ENCODE results near the gene LIMS1.
A peak's percentile ranks its signal among the peaks of the same experiment; 100 is the strongest.
"Not testable (repeated sequence)": the region's sequence is repeated elsewhere in the genome, so short reads cannot be mapped to it uniquely, and the experiment has no call there.

LIMS1 gene

DNA sequence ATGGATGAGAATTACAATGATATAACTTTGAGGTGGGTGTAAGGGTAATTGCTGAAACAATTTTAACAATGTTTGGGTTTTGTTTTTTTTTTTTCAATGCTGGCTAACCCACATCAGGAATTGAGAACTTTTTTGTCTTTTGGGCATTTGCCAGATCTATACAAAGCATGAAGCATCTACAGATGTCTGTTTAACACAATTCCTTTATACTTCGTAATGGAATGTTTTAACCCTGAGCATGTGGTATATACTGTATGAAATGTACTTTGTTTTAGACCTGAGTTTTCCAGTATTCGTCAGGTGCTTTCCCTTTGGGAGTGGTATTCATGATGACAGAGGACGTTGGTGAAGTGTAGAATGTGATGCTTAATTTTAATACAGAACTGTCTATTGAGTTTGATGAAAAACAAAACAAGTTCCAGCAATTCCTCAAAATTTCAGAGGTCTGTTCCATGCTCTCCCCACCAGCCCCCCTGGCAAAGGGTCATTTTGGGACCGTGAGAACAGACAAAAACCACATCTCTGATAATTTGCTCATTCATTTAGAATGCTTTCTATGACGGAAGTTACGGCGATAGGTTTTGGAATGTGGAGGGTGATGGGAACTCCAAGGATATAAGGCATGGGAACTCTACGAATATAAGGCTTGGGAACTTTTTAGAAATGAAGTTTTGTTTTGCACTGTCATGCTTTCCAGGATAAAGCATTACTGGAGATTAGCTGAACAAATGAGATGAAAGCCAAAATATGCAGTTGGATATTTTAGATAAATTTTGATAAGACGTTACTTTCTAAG is 14.1 kb downstream of the LIMS1 start:
- FAIRE-seq = no peak
- DNase-seq (ENCODE audit: low spot score) = no peak

DNA sequence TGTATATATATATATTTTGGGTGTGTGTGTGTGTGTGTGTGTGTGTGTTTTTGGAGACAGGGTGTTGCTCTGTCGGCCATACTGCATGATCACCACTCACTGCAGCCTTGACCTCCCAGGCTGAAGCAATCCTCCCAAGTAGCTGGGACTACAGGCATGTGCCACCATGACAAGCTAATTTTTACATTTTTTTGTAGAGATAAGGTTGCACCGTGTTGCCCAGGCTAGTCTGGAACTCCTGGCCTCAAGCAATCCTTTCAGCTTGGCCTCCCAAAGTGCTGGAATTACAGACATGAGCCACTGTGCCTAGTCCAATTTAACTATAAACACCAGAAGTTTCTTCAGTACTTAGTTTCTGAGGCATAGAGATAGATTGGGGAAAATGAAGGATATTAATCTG is 18.3 kb downstream of the LIMS1 start:
- no peak for DNase-seq (ENCODE audit: low spot score)
- FAIRE-seq = no peak

DNA sequence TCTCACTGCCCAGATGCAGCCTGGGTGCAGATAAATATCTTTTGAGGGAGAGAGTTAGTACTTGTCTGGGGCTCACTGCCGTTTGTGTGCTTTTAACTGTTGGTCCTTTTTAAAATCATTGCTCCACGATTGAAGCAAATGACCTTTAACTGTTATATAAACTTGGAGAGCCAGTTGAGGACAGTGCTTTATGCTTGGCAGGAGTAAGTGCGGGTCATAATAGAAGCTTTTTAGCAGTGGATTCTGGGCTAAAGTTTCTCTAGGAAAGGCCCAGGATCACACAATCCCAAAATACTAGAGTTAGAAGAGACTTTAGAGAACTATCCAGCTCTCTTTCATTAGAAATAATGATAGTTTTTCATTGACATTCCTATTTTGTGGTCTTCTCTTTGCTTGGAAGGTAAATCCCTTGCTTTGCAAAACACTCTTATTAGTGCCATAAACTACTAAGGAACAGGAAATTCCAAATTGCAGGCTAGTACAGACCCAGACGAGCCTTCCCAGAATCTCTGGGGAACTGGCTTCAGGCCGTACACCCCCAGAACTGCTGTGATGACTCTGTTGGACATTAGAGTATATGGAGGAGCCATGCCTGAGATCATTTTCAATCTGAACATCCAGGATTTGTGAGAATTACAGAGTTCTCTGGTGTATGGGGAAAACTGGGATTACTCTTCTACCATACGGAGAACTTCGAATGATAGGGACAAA is 19.1 kb downstream of the LIMS1 start:
- DNase-seq (ENCODE audit: low spot score) = no peak
- no peak for FAIRE-seq

DNA sequence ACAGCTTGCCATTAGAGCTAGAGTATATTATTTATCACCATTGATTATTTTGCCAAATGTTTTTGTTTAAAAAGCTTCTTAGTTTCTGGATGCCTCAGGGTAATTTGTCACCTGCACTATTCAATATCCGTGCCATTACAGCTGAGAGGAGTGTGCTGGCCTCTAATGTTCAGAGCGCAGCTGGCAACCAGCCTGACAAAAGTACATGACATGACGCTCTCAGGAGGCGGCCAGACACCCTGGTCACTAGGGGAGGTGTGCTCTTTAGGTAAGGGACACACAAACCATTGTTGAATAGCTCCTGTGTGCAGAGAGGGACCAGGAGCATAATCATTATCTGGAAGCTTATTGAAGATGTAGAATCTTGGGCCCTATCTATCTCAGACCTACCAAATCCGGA is 20.3 kb downstream of the LIMS1 start:
- DNase-seq (ENCODE audit: low spot score) = no peak
- FAIRE-seq = no peak

DNA sequence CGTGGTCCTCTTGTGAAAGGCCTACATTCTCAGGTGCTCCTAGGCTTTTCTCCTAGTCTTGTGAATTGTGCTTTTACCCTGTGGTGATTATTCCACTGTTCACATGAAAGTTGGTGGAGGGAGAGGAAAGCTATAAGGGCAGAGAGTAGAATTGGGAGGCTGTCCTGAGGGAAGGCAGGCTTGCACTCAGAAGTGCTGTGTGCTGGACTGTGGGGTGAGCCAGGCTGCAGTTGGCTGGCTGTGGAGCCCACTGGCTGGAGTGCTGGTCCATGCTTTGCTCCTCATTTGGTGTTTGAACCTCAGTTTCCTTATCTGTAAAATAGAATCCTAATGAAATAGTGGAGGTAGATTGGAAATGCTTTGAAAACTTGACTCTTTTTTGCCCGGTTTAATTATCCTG is 21.3 kb downstream of the LIMS1 start:
- FAIRE-seq (no peak), DNase-seq (ENCODE audit: low spot score) (no peak)

DNA sequence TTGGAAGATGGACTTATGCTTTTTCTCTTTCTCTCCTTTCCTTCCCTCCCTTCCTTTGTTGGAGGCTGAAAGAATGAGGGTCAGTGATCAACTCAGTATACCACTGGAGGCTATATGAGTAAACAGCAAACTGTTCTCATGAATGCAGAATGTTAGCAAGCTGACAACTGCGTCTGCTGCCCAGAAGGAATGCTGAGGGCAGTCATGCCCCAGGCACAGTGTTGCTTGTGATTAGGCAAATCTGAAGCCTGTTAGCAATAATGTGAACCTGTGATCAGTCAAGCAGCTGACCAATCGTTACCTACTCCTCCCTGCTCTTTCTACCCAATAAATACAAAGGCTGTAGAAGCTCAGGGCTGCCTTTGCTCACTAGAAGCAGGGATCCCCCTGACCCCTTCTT is 22.3 kb downstream of the LIMS1 start:
- DNase-seq (ENCODE audit: low spot score); FAIRE-seq: not testable (repeated sequence)

DNA sequence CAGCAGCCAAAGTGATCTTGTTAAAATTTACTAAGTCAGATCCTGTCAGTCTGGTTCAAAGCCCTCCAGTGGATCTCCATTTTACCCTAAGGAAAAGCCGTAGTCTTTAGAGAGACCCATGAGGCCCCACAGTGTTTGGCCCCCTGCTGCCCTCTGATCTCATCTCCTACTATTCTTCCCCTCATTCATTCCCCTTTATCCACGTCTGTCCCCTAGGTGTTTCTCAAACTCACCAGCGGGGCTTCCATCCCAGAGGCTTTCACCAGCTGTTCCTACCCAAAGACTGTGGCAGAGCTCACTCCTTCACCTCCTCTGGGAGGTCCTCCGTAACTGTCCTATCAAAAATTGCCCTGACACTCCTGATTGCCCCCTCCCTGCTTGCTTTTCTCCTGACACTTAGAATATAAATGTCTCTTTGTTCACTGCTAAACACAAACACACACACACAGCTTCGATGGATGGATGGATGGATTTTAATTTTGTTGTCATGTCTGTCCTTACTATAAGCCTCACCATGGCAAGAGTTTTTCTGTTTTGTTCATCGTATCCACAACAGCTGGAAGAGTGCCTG is 26.1 kb downstream of the LIMS1 start:
- DNase-seq (ENCODE audit: low spot score) (no peak), FAIRE-seq (no peak)

DNA sequence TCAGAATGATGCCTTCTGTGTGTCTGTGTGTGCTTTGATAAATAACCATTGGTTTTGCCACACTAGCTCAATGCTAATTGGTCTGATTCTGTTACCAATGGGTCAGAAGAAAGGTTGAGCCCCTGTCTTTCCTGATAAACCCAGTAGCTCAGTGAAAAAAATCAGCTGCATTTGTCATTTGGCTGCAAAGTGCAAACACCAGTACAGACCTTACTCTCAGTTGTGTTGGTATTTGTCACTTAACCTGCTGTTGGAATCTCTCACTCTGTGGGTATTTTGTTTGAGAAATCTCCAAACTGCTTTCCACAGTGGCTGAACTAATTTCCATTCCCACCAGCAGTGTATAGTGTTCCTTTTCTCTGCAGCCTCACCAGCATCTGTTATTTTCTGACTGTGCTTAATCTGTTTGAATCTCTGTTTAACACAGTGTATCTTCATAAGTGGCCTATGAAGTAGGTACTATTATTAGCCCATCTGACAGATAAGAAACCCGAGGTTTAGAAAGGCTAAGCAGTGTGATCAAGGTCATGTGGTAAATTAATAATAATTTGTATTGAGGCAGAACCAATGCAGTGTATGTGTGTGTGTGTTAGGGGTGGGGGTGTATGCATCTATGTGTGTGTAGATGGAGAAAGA is 26.7 kb downstream of the LIMS1 start:
- no peak for DNase-seq (ENCODE audit: low spot score)
- FAIRE-seq = no peak

DNA sequence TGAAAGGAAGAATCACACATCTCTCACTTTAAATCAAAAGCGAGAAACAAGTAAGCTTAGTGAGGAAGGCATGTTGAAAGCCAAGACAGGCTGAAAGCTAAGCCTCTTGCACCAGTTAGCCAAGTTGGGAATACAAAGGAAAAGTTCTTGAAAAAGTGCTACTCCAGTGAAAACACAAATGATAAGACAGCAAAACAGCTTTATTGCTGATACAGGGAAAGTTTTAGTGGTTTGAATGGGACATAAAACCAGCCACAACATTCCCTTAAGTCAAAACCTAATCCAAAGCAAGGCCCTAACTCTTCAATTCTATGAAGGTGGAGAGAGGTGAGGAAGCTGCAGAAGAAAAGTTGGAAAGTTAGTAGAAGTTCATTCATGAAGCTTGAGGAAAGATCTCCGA is 28.0 kb downstream of the LIMS1 start:
- FAIRE-seq = no peak
- DNase-seq (ENCODE audit: low spot score) = no peak

DNA sequence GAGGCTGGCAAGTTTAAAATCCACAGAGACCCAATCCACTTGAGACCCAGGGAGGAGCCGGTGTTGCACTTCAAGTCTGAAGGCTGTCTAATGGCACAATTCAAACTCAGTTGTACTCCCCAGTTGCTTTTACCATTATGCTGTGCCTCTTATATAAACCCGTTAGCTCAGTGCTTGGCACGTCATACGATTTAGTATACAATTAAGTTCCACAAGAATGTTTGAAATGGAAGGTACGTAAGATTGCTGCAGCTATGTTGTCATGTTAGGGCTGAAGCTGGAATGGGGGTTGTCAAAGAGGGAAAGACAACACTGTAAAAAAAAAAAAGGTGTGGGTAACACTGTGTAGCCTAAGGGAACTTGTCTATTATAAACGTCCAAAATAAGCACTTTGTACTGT is 30.2 kb downstream of the LIMS1 start:
- FAIRE-seq (no peak), DNase-seq (ENCODE audit: low spot score) (no peak)

DNA sequence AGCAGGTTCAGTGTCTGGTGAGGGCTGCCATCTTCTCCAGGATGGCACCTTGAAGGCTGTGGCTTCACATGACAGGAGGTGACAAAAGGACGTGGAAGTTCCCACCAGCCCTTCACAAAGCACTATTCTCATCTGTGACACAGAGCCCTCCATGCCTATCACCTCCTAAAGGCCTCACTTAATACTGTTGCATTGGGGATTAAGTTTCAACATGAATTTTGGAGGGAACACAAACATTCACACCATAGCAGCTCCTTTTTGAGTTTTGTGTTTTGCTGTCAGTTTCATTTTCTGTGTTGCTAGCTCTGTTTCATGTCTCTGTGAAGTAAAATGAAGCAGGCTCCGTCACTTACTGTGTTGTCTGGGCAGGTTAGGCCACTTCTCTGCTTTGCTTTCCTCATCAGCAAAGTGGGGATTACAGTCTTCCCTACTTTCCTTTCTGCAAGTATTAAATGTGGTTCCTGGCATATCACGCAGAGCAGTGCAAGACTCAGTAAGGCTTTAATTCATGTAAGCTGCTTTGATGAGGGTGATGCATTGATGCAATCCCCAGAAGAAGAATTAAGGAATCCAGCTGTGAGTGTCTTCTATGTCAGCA is 31.6 kb downstream of the LIMS1 start:
- no peak for FAIRE-seq
- no peak for DNase-seq (ENCODE audit: low spot score)

DNA sequence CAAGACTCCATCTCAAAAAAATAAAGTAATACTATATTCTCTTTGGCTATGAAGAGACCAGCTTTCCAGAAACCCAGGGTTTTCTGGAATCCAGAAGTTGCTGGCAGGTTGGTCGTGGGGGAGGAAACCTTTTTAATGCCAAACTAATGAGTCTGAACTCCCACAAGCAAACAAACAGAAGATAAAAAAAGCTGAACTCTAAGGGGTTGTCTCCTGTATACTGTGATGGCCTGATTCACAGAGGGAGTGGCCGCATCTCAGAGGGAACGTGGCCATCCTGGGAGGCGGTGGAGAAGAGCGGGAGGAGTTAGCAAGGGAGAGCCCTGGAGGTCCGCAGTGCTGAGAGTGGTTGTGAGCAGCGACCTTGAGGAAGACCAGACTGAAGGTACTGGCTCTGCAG is 36.1 kb downstream of the LIMS1 start:
- DNase-seq (ENCODE audit: low spot score) (peak; percentile 59), FAIRE-seq (no peak)

DNA sequence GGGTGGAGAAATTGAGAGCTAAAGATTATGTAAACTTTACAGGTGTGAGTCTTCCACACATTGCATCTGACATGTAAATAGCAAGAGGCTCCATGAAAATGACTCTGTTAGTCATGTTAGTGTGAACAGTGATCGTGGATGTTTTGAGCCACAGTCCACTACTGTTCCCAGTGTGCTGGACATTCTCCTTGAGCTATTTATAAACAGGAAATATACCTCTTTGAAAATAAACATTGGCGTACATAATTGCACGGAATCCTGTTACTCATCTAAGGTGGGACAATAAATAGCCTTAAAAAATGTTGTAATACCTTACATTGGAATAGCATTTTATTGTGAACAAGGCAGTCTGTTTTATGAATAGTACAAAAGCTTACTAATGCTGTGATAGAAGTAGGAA is 37.0 kb downstream of the LIMS1 start:
- FAIRE-seq = no peak
- no peak for DNase-seq (ENCODE audit: low spot score)

DNA sequence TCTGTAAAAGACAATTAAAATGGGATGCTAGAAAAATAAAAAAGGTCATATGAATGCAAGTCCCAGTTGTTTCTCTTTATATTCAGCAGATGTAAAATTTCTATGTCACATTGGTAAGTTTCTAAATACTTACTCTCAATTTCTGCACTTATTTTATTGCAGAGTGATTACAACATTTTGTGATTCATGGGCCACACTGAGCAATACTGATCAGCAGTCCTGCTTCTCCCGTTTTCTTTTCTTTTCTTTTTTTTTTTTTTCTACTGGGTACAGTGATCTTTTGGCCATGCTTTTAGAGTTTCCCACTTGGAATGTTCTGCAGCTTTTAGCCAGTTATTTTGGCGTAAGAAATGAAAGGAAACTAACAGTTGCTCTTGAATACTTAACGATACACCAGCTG is 38.8 kb downstream of the LIMS1 start:
- no peak for FAIRE-seq
- no peak for DNase-seq (ENCODE audit: low spot score)

DNA sequence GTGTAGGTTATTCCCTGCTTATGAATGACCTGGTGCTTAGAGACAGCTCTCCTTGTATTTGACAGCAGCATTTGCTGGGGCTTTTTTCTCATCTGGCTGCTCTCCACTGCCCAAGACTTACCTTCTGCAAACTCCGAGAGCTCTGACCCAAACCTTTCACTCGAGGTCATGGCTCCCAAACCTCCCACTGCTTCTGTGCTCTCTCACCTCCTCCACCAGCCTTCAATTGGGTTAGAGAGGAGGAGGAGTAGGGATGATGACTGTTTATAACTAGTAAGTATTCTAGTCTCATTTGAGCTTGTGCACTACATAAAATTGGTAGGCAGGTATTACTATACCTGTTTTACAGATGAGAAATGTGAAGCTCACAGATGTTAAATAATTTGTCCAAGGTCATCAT is 40.1 kb downstream of the LIMS1 start:
- no peak for FAIRE-seq

DNA sequence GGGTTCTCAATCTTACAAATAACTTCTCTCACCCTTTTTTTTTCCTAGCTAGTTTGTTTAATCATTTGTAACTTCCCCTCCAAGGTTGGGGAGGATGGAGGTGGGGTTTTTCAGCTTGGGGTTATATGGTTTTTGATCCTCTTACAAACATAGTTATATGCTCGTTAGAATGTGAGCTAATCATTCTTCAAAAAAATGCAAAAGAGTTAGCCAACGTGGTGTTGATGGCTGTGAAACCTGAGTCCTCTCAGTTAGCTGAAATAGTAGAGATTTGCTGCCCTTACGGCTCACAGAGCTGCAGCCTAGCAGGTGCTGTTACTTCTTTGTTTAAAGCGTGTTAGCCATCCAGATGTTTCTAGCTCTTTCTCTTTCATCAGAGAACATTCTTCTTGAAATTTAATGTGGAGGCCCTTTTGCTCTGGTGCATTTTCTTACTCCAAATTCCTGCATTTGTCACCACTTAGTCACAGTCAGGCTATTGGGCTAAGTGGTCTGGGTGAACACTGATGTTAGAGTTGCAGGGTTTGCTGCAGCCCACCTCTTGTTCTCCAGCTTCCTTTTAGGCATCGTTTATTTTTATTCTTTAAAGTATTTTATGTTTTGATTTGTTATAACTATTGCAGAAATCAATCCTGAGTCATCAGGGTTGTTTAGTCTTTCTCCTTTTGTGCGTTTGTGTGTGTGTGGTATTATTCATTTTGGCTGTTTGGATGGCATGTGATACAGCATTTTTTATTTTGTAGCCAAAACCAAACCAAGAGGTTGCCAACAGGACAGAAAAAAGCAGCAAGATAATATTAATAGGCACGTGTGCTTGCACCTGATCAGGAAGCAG is 41.1 kb downstream of the LIMS1 start:
- FAIRE-seq (peak; percentile 70), DNase-seq (ENCODE audit: low spot score) (peak; percentile 39)

More for the DNA sequence above, 40.1 kb downstream of the LIMS1 start:
- DNase-seq (ENCODE audit: low spot score) = no peak

DNA sequence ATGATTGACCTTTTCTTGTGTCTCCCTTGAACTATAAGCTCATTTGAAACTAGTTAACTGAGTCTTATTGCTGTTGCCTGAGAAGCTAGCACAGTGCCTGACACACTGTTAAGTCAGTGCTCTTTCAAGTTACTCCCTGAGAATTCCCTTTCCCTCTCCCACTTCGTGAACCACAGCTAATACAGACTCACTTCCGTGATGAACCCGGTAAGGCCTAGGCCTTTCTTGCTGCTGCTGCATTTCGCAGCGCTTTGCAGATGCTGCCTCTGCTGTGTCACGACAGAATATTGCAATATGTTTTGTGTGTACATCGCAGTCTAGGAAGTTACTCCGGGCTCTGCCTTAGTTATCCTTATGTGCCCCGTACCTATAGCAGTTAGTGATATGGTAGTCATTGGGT is 42.8 kb downstream of the LIMS1 start:
- DNase-seq (ENCODE audit: low spot score) (no peak), FAIRE-seq (no peak)

DNA sequence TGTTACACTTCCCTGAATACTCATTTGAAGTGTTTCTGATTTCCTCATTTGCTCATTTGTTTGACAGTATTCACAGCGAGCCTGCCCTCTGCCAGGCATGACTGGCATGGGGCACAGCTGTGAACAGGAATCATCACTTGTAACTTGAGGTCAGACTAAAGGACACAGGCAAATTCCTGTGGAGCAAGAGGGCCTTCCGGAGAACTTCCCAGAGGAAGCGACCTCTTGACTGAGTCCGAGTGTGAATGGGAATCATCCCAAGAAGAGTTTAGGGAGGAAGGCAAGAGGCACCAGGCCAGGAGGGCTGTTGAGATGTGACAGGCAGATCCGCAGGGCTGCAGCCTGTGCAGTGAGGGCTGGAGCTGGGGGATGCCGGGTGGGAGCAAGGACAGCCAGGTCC is 45.4 kb downstream of the LIMS1 start:
- FAIRE-seq (peak; percentile 67), DNase-seq (ENCODE audit: low spot score) (peak; percentile 54)

DNA sequence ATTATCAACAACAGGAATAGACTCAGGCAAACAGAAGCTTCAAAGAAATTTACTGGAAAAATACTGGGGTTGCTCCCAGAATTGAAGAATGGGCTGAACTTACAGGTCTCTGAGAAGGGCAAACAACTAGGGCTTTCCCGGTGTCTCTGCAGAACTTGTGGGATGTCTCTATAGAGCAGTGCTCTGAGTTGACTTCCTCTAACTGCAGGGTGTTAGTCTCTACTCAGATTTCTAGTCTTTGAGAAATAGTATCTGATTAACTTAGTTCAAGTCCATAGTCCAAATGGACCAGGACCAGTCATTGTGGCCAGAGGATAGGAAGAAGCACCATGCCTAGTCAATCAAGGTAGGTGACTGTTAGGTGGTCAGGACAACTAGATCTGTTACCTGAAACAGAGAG is 45.8 kb downstream of the LIMS1 start:
- no peak for DNase-seq (ENCODE audit: low spot score)
- no peak for FAIRE-seq

DNA sequence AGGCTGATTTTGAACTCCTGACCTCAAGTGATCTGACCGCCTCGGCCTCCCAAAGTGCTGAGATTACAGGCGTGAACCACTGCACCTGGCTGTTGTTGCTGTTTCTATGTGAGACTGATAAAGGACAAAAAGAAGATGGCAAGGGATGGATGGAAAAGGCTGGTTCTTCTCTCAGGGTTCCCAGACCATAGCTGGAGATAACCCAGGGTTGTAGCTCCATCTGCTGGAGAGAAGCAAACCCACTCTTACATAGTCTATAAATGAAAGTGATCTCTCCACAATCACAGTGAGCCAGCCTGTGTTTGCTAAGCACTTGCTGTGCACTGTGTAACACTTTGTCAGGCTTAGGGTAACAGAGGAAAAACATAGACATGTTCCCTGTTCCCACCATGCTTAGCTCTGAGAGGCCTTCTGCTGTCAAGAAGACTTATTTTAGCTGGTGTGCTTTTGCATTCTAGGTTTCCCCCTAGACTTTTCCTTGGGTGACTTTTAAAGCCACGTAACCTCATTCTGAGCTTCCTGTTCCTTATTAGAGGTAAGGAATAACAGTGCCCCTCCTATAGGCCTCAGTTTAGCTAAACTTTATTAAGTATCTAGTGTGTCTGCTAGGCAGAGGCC is 49.7 kb downstream of the LIMS1 start:
- FAIRE-seq (peak; percentile 67), DNase-seq (ENCODE audit: low spot score) (peak; percentile 63)
